NCI-H2081 (cell line): ENCODE measurements around the gene DYNC1H1.

Experiments used
- DNase-seq, 2 experiments: peaks; one replicate each; lab custom pipeline; 2025; lab: John Stamatoyannopoulos, UW

DYNC1H1 gene

GRCh38 chr14:102035914-102036313 is 71.5 kb downstream of the DYNC1H1 start:
- DNase-seq, result no peak

- DNase-seq, result no peak
Measured at GRCh38 chr14:102037686-102038085, 73.3 kb downstream of the DYNC1H1 start.

GRCh38 chr14:102039157-102039556 is 74.8 kb downstream of the DYNC1H1 start:
- no peak for DNase-seq

GRCh38 chr14:102040153-102040552 is 75.8 kb downstream of the DYNC1H1 start:
- DNase-seq, result no peak

GRCh38 chr14:102042699-102043098 is 78.3 kb downstream of the DYNC1H1 start:
- DNase-seq, result no peak

GRCh38 chr14:102043251-102044025 is 79.1 kb downstream of the DYNC1H1 start:
- no peak for DNase-seq

- no peak for DNase-seq
Measured at GRCh38 chr14:102044566-102044965, 80.2 kb downstream of the DYNC1H1 start.

- peak; percentile 70 to 78 for DNase-seq
Measured at GRCh38 chr14:102046337-102047278, 82.2 kb downstream of the DYNC1H1 start.

- DNase-seq, result no peak
Measured at GRCh38 chr14:102047808-102048540, 83.6 kb downstream of the DYNC1H1 start.

GRCh38 chr14:102049258-102050025 is 85.1 kb downstream of the DYNC1H1 start:
- DNase-seq, result no peak

GRCh38 chr14:102050026-102050405 is 85.6 kb downstream of the DYNC1H1 start:
- DNase-seq, result no peak

- no peak for DNase-seq
Measured at GRCh38 chr14:102050625-102051024, 86.3 kb downstream of the DYNC1H1 start.

- no peak for DNase-seq
Measured at GRCh38 chr14:102052522-102052921, 88.1 kb downstream of the DYNC1H1 start.

GRCh38 chr14:102055181-102055901 is 91.0 kb downstream of the DYNC1H1 start:
- DNase-seq, result no peak

- DNase-seq, result no peak
Measured at GRCh38 chr14:102056694-102057442, 92.5 kb downstream of the DYNC1H1 start.

GRCh38 chr14:102057480-102058114 is 93.2 kb downstream of the DYNC1H1 start:
- DNase-seq, result no peak

- DNase-seq, result no peak
Measured at GRCh38 chr14:102058146-102058545, 93.8 kb downstream of the DYNC1H1 start.

- no peak for DNase-seq
Measured at GRCh38 chr14:102058961-102059360, 94.6 kb downstream of the DYNC1H1 start.

GRCh38 chr14:102063109-102063807 is 98.9 kb downstream of the DYNC1H1 start:
- peak; percentile 39 to 44 for DNase-seq
